Superior temporal gyrus (tissue), 1 donor: ENCODE results near the gene FRAT2.

Experiments
- DNase-seq: peaks from one replicate; pipeline ENCODE4 v3.0.0-alpha.2; 2016; ENCODE audit errors: extremely low spot score

FRAT2 gene, protein sequence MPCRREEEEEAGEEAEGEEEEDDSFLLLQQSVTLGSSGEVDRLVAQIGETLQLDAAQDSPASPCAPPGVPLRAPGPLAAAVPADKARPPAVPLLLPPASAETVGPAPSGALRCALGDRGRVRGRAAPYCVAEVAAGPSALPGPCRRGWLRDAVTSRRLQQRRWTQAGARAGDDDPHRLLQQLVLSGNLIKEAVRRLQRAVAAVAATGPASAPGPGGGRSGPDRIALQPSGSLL

DNA sequence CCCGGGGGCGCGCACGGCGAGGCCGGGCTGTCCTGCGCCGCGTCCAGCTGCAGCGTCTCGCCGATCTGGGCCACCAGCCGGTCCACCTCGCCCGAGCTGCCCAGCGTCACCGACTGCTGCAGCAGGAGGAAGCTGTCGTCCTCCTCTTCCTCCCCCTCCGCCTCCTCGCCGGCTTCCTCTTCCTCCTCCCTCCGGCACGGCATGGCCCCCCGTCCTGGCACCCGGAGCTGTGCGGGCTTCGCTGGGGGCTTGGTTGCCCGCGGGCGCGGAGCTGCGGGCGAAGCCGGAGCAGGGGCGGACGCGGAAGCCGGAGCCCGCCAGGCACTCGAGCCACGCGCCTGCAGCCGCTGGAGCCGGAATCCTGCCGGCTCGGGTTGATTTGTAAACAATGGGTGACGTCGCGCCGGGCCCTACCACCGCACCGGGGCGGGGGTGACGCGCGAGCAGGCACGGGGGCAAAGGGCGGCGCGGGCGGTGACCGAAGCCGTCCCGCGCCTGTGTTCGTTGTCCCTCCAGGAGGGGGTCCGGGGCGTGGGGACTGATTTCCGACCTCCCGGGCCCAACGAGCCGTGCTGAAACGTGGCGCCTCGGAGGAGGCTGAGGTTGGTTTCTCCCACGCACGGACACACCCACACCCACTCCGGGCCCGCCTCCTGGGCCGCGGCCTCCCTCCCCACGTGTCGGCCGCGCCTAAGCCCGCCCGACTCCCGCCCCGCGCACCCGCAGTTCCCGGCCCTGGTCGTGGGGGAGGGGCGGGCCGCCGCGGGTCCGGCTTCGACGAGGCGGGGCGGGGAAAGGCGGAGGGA is at the start of gene FRAT2:
Gene FRAT2 (minus strand): TSS at position 360 of the 806 bp plus-strand sequence. CDS start 157 bp downstream, at position 203.
- peak; percentile 88 for DNase-seq

DNA sequence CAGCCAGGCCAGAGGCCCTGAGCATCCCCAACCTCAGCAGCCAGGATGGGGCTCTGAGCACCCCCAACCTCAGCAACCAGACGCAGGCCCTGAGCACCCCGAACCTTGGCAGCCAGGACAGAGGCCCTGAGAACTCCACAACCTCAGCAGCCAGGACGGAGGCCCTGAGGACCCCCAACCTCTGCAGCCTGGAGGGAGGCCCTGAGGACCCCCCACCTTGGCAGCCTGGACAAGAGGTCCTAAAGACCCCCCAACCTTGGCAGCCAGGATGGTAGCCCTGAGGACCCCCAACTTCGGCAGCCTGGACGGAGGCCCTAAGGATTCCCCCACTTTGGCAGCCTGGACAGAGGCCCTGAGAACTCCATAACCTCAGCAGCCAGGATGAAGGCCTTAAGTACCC is 49.6 kb upstream of the FRAT2 start:
- no peak for DNase-seq

DNA sequence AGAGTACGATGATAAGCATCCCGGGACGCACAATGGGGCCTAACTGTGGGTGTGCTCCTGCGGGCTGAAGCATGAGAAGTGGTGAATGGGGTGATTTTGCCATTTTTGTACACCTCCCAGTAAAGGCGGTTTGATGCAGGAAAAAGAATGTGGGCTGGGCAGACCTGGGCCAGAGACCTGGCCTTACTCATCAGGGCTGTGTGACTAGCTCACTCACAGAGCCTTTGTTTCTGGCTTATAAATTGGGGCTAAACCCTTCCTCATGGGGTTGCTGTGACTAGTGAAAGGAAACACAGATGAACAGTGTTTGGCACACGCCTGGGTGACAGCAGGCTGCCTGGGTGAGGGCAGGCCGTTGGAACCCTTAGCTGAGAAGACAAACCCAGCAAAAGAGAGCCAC is 48.6 kb upstream of the FRAT2 start:
- DNase-seq: no peak

DNA sequence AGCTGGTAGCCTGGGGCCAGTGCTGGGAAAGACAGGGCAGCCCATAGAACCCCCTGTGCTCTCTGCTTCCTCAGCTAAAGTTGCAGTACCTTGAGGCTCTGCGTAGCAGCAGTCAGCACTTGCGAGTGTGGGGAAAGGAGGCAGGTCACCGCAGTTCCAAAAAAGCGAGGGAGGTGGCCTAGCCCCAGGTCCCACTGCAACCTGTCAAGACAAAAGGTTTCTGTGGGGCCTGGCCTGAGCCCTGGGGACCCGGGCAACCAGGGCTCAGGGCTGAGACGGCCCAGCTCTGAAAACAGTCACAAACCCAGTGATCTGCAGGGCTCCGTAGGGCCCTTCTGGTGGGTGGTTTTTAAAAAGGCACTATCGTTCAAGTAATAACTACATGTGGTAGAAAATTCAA is 47.1 kb upstream of the FRAT2 start:
- no peak for DNase-seq

DNA sequence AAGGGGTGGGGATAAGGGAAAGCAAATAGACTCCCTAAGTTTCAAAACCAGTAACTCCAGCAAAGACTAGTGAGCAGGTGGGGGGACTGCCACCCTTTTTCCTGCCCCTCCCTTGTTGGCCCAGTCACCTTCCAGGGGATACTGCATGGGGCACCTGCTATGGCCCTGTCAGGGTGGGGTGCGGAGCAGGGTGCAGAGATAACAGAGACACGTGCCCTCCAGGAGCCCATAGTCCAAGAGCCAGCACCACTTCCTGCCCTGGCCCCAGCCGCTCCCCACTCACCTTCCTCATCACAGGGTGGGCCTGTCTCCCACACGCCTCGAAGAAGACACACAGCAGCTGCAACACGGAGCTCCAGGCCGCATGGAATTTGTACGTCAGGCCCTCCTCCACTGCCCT is 46.0 kb upstream of the FRAT2 start:
- no peak for DNase-seq

DNA sequence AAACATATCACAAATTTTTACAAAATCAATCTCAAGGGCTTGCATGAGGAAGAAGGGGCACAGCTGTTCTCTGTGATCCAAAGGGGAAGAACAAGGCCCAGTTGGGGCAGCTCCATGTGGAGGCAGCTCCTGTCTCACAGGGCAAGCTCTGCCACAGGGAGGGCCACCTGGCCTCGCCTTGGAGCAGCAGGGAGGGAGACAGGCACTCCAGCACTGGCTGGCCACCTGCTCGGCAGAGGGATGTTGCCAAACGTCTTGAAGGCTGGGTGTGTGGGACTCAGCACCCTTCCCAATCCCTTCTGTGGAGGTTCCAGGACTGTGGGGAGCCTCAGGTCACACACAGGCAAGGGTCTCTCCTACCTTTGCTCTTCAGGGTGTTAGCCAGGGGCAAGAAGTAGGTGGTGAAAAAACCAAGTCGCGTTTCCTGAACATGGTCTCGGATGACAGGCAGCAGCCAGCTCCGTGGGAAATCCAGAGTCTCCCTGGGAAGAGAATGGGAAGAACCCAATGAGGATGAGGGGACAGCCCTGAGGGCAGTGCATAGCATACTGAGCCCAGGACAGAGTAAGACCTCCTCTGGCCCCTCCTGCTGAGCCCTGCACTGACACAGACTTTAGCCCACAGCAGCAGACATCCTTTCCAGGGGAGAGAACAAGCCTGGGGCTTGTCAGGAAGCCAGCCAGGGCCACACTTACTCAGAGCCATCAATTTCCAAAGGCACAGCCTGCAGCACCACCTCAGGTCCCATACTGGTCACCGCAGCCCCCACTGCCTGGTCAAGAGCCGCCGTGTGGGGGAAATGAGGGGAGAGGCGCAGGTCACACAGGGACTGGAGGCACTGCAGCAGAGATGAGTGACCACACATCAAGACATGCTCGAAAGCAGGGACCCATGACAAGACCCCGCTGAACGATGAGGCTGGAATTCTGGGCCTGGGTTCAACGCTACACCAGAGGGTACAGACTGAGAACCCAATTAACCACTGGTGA is 44.7 kb upstream of the FRAT2 start:
- no peak for DNase-seq

DNA sequence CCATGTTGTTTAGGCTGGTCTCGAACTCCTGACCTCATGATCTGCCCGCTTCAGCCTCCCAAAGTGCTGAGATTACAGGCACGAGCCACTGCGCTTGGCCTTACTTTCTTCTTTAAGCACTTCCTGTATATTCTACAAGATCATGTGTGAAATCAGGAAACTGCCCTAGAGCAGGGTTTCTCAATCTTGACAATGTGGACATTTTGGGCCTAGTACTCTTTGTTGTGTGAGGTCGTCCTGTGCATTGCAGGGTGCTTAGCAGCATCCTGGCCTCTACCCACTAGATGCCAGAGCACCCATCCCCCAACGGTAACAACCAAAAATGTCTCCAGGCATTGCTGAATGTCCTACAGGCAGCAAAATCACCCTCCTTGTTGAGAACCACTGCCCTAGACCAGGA is 41.9 kb upstream of the FRAT2 start:
- DNase-seq: no peak

DNA sequence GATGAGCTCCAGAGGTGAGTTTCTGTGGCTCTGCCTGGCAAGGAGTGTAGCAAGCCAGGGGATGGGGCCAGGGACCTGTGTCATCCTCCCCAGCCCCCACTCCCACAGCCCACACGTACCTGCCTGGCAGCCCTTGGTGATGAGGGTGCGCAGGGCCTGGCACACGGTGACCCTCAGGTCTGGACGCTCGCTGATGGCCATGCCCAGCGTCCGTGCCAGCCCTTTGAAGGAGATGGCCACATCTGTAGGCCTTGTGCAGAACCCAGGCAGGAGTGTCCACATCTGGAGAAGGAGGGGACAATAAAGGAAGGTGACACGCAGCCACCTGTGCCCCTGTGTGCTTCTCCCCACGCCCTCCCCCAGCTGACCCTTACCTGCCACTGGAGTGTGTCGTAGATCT is 38.9 kb upstream of the FRAT2 start:
- no peak for DNase-seq

DNA sequence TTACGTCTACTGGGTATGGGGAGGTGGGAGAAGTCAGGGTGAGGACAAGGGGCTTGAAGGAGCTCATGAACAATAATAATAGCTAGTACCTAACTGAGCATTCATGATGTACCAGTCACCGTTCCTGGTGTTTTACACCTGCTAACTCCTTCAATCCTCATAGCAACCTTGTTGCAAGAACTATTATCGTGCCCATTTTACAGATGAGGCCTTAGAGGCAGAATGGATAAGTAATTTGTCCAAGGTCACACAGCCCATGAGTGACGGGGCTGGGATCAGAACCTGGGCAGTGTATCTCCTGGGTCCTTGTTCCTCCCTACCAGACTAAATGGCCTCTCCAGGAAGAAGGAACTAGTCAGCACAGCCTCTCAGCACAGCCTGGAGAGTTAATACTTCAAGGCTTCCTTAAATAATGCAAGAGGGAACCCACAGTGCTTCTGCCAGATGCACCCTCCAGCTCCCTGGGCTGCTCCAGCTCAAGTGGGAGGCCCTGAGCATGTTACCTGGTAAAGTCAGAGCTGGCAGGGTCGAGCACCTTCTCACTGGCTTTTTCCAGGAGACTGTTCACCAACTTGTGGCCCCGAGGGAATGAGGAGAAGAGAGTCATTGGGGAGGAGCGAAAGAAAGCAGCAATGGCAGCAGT is 37.8 kb upstream of the FRAT2 start:
- no peak for DNase-seq

DNA sequence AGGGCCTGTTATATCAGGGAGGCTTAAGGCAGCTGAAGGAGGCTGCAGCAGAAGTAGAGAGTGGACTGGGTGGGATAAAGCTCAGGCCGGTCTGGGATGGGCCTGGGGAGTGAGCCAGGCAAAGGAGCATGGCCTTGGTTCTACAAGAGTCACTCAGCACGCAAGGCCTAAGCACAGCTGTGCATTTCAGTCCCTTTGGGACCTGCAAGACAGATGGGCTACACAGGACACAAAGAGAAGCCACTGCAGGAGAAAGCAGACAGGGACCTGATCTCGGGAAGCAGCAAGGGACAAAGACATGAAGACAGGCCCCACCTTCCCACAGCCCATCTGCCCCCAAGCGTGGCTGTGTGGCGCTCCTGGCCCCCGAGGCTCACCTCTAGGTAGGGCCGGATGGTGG is 37.2 kb upstream of the FRAT2 start:
- no peak for DNase-seq

DNA sequence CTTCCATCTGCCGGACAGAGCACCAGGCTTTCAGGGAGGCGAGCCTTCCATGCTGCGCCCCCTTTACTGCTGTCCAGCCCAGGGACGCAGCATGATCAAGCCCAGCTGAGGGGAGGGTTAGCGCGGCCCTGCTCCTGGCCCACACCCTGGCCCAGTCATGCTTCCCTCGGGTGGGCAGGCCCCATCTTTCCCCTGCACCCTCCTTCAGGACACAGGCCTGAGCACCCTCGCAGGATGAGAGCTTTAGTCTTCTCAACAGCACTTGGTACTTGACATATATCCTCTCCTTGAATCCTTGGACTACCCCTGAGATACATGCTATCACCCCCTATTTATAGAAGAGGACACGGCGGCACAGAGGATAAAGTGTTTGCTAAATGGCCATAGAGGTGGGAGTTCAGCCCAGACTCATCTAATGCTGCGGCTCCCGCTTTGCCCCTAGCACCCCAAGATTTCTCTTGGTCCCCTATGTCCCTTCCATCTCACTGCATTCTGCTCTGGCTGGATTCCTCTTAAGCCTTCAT is 32.7 kb upstream of the FRAT2 start:
- DNase-seq: no peak

DNA sequence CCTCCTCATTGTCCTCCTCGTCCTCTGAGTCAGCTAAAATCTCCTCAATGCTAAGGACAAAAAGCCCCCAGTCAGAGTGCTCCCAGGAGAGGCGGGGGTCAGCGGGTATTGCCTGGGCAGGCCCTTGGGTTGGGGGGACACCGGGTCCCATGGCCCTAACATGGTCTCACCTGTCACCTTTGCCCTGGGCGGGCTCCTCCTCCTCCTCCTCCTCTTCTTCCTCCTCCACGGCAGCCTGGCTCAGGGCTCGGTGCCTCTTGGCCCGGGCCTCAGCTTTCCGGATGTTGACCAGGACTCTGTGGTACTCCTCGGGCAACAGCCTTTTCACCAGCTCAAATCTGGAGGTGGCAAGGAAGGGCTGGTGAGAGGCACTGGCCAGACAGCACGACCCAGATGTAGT is 32.0 kb upstream of the FRAT2 start:
- no peak for DNase-seq

DNA sequence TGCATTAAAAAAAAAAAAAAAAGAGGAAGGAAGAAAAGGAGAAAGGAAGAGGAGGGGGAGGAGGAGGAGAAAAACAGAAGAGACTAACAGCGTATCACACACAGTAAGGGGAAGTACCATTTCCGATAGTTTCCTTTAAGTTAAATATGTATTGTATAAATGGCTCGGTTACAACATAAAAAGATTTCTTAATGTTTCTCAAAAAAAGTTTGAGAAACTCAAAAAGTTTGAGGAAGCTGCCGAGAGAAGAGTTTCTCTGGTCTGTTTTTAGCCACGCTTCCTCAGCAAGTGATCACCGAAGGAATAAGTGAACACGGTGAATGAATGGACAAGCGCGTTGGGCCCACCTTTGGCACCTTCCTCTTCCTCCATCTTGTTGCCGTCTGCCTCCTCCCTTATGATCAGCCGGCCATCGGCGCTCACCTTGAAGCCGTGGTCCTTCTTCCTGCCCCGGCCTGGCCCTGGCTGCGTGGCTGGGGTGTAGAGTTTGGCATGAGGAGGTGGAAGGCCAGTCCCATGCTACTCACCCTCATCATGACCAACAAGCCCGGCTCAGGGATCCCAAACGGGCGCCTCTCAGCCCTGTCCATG is 31.3 kb upstream of the FRAT2 start:
- DNase-seq: peak; percentile 16

DNA sequence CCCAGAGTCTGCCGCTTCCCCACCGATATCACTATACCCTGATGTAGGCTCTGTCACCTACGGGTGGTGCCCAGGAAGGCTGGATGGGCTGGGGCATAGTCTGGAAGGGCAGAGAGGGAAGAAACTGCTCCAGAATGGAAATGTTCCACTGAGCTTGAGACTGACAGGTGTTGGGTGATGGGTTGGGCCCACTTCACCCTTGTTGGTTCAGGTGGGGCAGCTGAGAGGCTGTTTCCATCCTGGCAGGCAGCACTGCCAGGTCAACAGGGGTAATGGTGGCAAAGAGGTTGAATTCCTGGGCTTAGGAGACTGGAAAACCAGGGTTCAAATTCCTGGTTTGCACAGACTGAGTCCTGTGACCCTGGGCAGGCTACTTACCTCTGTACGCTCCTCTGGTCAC is 28.5 kb upstream of the FRAT2 start:
- no peak for DNase-seq

DNA sequence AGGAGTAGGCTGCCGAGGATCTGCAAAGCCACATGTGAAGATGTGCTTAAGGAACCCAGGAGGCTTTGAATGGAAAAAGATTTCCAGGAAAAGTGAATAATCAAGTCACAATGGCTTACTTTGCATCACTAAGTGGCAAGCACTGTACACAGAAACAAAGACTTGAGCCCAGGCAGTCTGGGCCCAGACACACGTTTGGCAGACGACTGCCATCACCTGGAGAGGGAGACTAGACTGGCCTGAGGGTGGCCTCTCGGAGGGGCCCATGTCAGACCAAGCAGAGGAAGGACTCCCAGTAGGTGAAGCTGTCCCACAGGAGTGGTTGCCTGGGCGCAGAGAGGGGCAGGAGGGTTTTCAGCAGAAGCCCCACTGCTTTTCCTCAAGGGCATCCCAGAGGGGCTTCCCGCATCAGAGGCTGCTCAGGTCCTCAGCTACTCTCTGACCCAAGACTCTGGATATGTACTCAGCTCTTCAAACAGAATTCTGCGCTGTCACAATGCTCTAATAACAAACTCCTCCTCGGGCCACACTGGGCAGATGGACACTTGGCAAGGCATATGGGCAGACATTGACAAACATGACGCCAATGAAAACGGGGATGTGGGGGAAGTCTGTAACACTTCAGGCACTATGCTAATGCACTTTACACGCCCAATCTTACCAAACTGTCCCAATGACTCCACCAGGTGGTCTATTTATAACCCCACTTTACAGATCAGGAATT is 27.9 kb upstream of the FRAT2 start:
- no peak for DNase-seq

DNA sequence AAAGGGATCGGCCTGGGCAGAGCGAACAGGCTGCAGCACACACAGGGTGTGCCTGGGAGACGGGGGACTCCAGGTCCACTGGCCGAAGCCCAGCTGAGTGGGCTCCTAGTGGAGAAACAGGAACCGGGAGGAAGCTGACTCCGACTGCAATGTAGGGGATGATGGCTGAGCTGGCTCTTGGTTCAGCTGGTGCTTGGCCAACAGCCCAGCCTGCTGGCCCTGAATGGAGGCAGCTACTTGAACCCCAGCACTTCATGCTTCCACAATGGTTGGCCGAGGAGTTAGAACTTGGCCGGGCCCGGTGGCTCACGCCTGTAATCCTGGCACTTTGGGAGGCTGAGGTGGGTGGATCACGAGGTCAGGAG is 27.0 kb upstream of the FRAT2 start:
- DNase-seq: no peak

DNA sequence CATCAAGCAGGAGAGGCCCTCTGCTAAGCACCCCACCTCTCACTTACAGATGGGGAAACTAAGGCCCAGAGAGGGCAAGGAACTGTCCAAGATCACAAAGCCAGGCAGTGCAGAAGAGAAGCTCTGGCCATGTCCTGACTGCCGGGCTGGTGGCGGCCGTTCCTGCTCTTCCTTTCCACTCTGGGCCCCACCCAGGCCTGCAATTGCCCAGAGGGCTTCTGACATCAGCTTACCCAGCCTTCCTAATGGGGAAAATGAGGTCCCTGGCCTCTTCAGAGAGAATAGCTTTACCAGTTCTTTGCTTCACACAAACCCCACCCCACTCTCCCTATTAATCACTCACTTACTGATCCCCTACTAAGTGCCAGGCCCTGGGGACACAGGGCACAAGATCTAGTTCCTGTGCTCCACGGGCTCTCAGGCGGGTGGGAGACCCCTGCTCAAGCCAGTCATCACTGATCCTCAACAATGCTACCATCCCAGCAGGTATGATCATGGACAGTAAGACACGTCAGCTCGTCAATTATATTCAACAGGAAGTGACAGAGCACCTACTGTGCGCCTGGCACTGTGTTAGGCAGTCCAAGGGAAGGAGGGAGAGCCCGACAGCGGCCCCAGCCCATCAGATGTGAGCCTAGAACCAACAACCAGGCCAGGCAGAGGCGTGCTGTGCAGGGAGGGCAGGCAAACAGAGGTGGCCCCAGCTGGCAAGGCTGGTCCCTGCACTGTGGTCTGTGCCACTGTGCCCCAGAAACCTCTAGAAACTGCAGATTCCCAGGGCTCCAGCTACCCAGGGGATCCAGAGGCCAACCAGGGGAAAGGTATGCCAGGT is 26.4 kb upstream of the FRAT2 start:
- DNase-seq: no peak

DNA sequence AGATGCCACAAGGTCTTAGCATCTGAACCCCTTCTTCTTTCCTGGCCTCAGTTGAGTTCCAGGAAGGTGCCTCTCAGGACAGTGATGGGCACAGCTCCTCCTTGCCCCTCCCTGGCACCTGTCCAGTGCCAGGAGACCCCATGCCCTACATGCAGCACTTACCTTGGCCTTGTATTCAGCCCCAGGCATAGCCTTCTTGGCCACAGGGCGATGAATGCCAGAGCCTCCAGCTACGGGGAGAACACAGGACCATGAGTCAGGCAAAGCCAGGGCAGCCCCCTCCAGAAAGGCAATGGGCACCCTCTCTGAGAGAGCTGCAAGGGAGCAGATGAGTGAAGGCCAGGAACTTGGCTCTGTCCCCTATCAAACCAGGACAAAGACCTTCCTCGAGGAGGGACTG is 24.3 kb upstream of the FRAT2 start:
- DNase-seq: no peak

DNA sequence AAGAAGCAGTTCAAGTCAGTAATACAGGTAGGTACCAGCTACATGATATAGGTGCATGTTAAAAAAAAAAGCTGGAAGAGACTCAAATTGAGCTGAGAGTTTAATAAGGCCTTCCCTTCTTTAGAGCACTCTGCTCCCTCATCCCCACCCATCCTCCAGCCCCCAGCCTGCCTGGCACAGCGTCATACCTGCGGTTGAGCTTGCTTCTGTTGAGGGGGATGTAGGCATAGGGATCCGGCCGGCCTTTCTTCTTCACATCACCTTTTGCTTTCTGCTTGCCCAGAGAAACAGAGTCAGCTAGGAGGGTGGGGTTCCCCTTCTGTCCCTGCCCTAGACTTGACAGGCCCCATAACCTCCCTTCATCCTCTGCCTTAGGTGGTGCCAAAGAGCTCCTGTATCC is 23.8 kb upstream of the FRAT2 start:
- DNase-seq: no peak

DNA sequence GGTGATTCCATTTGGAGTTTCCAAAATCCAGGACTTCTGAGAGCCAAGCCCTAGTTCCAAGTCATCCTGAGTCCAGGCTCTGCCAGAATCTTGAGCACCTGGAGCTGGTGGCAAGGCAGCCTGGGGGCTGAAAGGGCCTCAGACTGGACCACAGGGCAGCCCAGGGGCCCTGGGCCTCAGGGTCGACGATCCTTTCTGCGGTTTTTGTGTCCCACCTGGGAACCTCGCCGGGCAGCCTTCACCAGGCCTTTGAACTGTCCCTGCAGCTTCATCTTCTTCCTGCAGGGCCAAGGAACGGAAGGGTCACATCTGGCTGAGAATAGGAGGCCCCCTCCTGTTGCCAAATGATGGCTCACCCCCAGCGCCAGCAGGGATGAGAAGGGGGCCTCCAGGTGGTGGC is 22.4 kb upstream of the FRAT2 start:
- no peak for DNase-seq
